HepG2 (cell line): Measurements from ENCODE around the gene ARL16. TPM values are rescaled to one million over a fixed set of nuclear protein-coding genes. Genes with fewer than 3 reads are reported as not detected.

Experiments used
- ATF7-NPFF ChIP-seq: sonication (generic); formaldehyde crosslinking; IDR thresholded peaks from 2 replicates; pipeline ENCODE4 v1.8.1; 2023; ENCODE audit warnings: mild to moderate bottlenecking, low read depth, missing genetic modification reagents, moderate library complexity
- CBFB ChIP-seq: sonication (generic); formaldehyde crosslinking; IDR thresholded peaks from 2 replicates; pipeline ENCODE4 v1.4.0; 2020; ENCODE audit warnings: missing genetic modification reagents
- CEBPG ChIP-seq: IDR thresholded peaks from 2 replicates; pipeline ENCODE4 v1.6.1; 2016
- JDP2 ChIP-seq: sonication (generic); formaldehyde crosslinking; IDR thresholded peaks from 2 replicates; pipeline ENCODE4 v1.8.1; 2022; ENCODE audit warnings: missing genetic modification reagents, borderline replicate concordance
- NPAS2 ChIP-seq: sonication (generic); formaldehyde crosslinking; IDR thresholded peaks from 2 replicates; pipeline ENCODE4 v1.8.0; 2022; ENCODE audit warnings: mild to moderate bottlenecking, missing genetic modification reagents, borderline replicate concordance
- NR1H2 ChIP-seq: sonication (generic); formaldehyde crosslinking; IDR thresholded peaks from 2 replicates; pipeline ENCODE4 v1.8.1; 2022; ENCODE audit warnings: low read depth, missing genetic modification reagents, borderline replicate concordance
- PRPF4 ChIP-seq: fragments of 200-400 bp; formaldehyde crosslinking; IDR thresholded peaks from 2 replicates; pipeline ENCODE4 v1.6.1; 2016; ENCODE audit warnings: low read length, low read depth; ENCODE audit not compliant: poor library complexity, severe bottlenecking
- ZFP82 ChIP-seq: sonication (generic); formaldehyde crosslinking; IDR thresholded peaks from 2 replicates; pipeline ENCODE4 v1.5.1; 2020; ENCODE audit warnings: mild to moderate bottlenecking, missing genetic modification reagents, borderline replicate concordance
- ZNF616 ChIP-seq: sonication (generic); formaldehyde crosslinking; IDR thresholded peaks from 2 replicates; pipeline ENCODE4 v1.5.0; 2020; ENCODE audit warnings: low read depth, mild to moderate bottlenecking, missing genetic modification reagents
- ZNF766 ChIP-seq: sonication (generic); formaldehyde crosslinking; IDR thresholded peaks from 2 replicates; pipeline ENCODE4 v1.5.0; 2020; ENCODE audit warnings: missing genetic modification reagents, borderline replicate concordance
- ZSCAN30 ChIP-seq: sonication (generic); formaldehyde crosslinking; IDR thresholded peaks from 2 replicates; pipeline ENCODE4 v1.5.0; 2020; ENCODE audit warnings: mild to moderate bottlenecking, missing genetic modification reagents
- polyA plus RNA-seq, 8 experiments: library from polyadenylated mRNA; depleted of rRNA in 3 of 8; stranded (reverse) in 7 of 8; unstranded in 1 of 8; fragments of >200 nt; fragmentation: Illumina TruSeq in 4 of 8; extraction: Trizol in 4 of 8; gene quantifications; 2 replicates each; pipeline versions ENCODE4 v1.2.1 to v1.2.3, GENCODE V29; 2011 to 2016; ENCODE audit warnings: low read depth in 4 of 8, missing spikeins in 1 of 8, mixed read lengths in 1 of 8; ENCODE audit not compliant: insufficient read depth in 1 of 8
- total RNA-seq, 5 experiments: library from RNA; depleted of rRNA; stranded (reverse); fragments of >200 nt; fragmentation: Illumina TruSeq; extraction: Trizol; gene quantifications; 2 replicates each; pipeline ENCODE4 v1.2.3, GENCODE V29; 2016; ENCODE audit warnings: low read depth in 1 of 5
- TF ChIP-seq, protein P1 (sequence below), 2 experiments: sonication (generic) in 1 of 2; formaldehyde crosslinking in 1 of 2; IDR thresholded peaks; 2 replicates each; pipeline versions ENCODE4 v1.4.0 to v1.6.1; 2018 to 2020; ENCODE audit warnings: missing genetic modification reagents in 2 of 2, borderline replicate concordance in 1 of 2, low read depth in 1 of 2, mild to moderate bottlenecking in 1 of 2, missing biosample characterization in 1 of 2
- TF ChIP-seq, protein P2 (sequence below): sonication (generic); formaldehyde crosslinking; IDR thresholded peaks from 2 replicates; pipeline ENCODE4 v1.4.0; 2020; ENCODE audit warnings: missing genetic modification reagents
- TF ChIP-seq, protein P3 (sequence below): sonication (generic); formaldehyde crosslinking; IDR thresholded peaks from 2 replicates; pipeline ENCODE4 v1.5.0; 2020; ENCODE audit warnings: missing genetic modification reagents, mild to moderate bottlenecking, borderline replicate concordance
- TF ChIP-seq, protein P4 (sequence below): IDR thresholded peaks from 2 replicates; pipeline ENCODE4 v1.6.1; 2012; ENCODE audit warnings: inconsistent platforms
- TF ChIP-seq, protein P5 (sequence below): IDR thresholded peaks from 2 replicates; pipeline ENCODE4 v1.6.1; 2018; ENCODE audit warnings: missing genetic modification reagents

Gene ARL16
- total and polyA plus RNA-seq, 2 of the 13 experiments (the other 11 are each of a cell fraction or from before 2014, with no cell fraction given), result 20.8 to 30.8 TPM

DNA sequence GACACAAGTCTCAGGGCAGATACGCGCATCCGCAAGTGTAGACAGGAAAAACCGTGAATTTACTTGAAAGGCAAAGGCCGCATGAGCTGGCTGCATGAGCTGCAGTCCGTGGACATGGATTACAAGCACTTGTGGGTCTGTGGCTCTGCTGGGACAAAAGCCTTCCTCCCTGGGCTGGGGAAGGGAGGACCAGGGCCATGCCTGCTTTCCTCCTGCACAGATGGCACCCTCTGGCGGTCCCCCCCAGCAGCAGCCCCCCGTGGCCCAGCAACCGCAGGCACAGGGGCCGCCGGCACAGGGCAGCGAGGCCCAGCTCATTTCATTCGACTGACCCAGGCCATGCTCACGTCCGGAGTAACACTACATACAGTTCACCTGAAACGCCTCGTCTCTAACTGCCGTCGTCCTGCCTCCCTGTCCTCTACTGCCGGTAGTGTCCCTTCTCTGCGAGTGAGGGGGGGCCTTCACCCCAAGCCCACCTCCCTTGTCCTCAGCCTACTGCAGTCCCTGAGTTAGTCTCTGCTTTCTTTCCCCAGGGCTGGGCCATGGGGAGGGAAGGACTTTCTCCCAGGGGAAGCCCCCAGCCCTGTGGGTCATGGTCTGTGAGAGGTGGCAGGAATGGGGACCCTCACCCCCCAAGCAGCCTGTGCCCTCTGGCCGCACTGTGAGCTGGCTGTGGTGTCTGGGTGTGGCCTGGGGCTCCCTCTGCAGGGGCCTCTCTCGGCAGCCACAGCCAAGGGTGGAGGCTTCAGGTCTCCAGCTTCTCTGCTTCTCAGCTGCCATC lies 17.9 kb upstream of the ARL16 start (continued):
- TF ChIP-seq, protein P1, sequence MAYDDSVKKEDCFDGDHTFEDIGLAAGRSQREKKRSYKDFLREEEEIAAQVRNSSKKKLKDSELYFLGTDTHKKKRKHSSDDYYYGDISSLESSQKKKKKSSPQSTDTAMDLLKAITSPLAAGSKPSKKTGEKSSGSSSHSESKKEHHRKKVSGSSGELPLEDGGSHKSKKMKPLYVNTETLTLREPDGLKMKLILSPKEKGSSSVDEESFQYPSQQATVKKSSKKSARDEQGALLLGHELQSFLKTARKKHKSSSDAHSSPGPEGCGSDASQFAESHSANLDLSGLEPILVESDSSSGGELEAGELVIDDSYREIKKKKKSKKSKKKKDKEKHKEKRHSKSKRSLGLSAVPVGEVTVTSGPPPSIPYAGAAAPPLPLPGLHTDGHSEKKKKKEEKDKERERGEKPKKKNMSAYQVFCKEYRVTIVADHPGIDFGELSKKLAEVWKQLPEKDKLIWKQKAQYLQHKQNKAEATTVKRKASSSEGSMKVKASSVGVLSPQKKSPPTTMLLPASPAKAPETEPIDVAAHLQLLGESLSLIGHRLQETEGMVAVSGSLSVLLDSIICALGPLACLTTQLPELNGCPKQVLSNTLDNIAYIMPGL (CRISPR knock-in tag; IDR thresholded peaks at IDR 0.05; ENCODE audit: borderline replicate concordance in 1 of 2, low read depth in 1 of 2), result peak; percentile 17 to 26; a peak in 1 of 4 replicates
- TF ChIP-seq CEBPG (CRISPR knock-in tag) (no peak), NR1H2 (no peak), JDP2 (CRISPR knock-in tag) (no peak), CBFB (CRISPR knock-in tag) (no peak), ZSCAN30 (no peak), ATF7-NPFF (CRISPR knock-in tag) (no peak; the same call in 1 of the 2 replicates), NPAS2 (CRISPR knock-in tag) (no peak), PRPF4 (no peak), ZNF616 (CRISPR knock-in tag) (no peak), ZFP82 (CRISPR knock-in tag) (0 out of 2 replicates have a peak, but pooled peaks have one; percentile 26), ZNF766 (no peak)
- TF ChIP-seq, protein P2, sequence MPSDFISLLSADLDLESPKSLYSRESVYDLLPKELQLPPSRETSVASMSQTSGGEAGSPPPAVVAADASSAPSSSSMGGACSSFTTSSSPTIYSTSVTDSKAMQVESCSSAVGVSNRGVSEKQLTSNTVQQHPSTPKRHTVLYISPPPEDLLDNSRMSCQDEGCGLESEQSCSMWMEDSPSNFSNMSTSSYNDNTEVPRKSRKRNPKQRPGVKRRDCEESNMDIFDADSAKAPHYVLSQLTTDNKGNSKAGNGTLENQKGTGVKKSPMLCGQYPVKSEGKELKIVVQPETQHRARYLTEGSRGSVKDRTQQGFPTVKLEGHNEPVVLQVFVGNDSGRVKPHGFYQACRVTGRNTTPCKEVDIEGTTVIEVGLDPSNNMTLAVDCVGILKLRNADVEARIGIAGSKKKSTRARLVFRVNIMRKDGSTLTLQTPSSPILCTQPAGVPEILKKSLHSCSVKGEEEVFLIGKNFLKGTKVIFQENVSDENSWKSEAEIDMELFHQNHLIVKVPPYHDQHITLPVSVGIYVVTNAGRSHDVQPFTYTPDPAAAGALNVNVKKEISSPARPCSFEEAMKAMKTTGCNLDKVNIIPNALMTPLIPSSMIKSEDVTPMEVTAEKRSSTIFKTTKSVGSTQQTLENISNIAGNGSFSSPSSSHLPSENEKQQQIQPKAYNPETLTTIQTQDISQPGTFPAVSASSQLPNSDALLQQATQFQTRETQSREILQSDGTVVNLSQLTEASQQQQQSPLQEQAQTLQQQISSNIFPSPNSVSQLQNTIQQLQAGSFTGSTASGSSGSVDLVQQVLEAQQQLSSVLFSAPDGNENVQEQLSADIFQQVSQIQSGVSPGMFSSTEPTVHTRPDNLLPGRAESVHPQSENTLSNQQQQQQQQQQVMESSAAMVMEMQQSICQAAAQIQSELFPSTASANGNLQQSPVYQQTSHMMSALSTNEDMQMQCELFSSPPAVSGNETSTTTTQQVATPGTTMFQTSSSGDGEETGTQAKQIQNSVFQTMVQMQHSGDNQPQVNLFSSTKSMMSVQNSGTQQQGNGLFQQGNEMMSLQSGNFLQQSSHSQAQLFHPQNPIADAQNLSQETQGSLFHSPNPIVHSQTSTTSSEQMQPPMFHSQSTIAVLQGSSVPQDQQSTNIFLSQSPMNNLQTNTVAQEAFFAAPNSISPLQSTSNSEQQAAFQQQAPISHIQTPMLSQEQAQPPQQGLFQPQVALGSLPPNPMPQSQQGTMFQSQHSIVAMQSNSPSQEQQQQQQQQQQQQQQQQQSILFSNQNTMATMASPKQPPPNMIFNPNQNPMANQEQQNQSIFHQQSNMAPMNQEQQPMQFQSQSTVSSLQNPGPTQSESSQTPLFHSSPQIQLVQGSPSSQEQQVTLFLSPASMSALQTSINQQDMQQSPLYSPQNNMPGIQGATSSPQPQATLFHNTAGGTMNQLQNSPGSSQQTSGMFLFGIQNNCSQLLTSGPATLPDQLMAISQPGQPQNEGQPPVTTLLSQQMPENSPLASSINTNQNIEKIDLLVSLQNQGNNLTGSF, result no peak
- TF ChIP-seq, protein P3, sequence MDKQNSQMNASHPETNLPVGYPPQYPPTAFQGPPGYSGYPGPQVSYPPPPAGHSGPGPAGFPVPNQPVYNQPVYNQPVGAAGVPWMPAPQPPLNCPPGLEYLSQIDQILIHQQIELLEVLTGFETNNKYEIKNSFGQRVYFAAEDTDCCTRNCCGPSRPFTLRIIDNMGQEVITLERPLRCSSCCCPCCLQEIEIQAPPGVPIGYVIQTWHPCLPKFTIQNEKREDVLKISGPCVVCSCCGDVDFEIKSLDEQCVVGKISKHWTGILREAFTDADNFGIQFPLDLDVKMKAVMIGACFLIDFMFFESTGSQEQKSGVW (CRISPR knock-in tag), result no peak
- TF ChIP-seq, protein P4, sequence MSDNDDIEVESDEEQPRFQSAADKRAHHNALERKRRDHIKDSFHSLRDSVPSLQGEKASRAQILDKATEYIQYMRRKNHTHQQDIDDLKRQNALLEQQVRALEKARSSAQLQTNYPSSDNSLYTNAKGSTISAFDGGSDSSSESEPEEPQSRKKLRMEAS, result no peak
- TF ChIP-seq, protein P5, sequence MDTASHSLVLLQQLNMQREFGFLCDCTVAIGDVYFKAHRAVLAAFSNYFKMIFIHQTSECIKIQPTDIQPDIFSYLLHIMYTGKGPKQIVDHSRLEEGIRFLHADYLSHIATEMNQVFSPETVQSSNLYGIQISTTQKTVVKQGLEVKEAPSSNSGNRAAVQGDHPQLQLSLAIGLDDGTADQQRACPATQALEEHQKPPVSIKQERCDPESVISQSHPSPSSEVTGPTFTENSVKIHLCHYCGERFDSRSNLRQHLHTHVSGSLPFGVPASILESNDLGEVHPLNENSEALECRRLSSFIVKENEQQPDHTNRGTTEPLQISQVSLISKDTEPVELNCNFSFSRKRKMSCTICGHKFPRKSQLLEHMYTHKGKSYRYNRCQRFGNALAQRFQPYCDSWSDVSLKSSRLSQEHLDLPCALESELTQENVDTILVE (CRISPR knock-in tag), result no peak; the same call in 1 of the 2 replicates
